Tibial nerve (tissue), 4 donors: ENCODE data around the gene SYNPO2.

Experiments
- CTCF ChIP-seq, 5 experiments: fragments of 200-600 bp in 3 of 5; fragments of 450-650 bp in 2 of 5; sonication (generic) in 3 of 5; IDR thresholded peaks; one replicate each; pipeline ENCODE4 v1.5.1; 2016 to 2019; ENCODE audit warnings: antibody characterized with exemption in 5 of 5, mild to moderate bottlenecking in 3 of 5, moderate library complexity in 2 of 5
- EP300 ChIP-seq, 2 donors: sonication (generic); formaldehyde crosslinking; IDR thresholded peaks; one replicate each; pipeline ENCODE4 v1.6.1; 2017; ENCODE audit warnings: antibody characterized with exemption in 2 of 2, mild to moderate bottlenecking in 1 of 2
- POLR2A ChIP-seq, 2 donors: fragments of 450-650 bp; IDR thresholded peaks; one replicate each; pipeline ENCODE4 v1.6.1; 2017; ENCODE audit warnings: antibody characterized with exemption in 2 of 2, mild to moderate bottlenecking in 2 of 2, moderate library complexity in 2 of 2

- TF ChIP-seq CTCF (IDR thresholded peaks at IDR 0.05), result no peak
- no peak for TF ChIP-seq POLR2A (IDR thresholded peaks at IDR 0.05)
- no peak for TF ChIP-seq EP300 (IDR thresholded peaks at IDR 0.05)
Measured at GRCh38 chr4:118930255-118930654, 41.6 kb downstream of the SYNPO2 start.
